NCI-H345 (cell line): ENCODE measurements around the gene CYTH4.

ENCODE experiments used
- DNase-seq: peaks from one replicate; lab custom pipeline; 2025; lab: John Stamatoyannopoulos, UW

Gene CYTH4

DNA sequence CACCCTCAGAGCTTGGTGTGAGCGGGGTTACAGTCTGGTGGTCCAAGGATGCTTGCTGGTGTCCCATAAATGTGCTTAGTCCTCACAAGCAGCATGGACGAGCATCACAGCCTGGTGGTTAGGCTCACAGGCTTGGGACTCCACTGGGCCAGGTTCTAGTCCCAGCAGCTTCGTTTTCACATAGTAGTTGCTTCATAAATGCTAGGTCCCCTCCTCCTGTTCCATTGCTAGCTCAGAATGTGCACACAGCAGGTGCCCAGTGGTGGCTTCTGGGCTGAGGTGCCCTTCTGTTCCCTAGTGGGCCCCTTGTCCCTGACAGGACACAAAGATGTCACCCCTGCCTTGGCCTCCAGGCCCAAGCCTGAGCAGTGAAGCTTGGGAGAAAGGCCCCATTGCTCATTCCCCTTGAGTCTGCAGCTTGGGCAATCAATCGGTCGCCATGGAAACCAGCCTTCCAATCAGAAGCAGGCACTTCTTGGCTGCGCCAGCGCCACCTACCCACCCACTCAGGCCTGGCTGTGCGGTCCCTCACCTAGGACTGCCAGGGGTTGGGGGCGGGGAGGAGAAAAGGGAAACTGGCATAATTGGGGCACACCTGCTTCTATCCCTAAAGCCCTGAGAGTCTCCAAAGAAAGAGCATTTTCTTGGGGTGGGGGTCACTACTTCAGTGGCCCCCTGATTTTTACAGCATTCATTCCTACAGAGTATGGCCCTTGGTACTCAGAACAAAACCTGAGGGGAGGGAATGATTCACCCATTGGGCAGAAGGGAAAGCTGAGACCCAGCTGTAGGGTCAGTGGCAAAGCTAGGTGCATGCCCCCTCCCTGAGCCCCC, 48.1 kb downstream of the CYTH4 start:
- DNase-seq = peak; percentile 10

DNA sequence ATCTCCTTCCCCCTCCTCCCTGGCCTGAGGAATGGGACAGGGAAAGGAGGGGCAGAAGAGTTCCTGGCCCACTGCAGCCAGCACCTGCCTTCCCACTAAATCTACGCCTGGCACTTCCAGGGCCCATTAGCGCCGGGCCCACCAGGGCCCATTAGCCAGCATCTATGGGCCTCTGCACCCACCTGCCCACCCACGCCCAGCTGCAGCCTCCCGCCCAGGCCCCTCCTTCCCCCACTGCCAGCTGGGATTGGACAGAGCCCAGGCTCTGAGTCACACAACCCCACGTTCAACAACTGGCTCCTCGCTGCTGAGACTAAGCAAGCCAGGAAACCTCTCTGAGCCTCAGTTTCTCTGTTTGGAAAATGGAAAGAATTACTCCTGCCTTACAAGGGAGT, 48.7 kb downstream of the CYTH4 start:
- no peak for DNase-seq

DNA sequence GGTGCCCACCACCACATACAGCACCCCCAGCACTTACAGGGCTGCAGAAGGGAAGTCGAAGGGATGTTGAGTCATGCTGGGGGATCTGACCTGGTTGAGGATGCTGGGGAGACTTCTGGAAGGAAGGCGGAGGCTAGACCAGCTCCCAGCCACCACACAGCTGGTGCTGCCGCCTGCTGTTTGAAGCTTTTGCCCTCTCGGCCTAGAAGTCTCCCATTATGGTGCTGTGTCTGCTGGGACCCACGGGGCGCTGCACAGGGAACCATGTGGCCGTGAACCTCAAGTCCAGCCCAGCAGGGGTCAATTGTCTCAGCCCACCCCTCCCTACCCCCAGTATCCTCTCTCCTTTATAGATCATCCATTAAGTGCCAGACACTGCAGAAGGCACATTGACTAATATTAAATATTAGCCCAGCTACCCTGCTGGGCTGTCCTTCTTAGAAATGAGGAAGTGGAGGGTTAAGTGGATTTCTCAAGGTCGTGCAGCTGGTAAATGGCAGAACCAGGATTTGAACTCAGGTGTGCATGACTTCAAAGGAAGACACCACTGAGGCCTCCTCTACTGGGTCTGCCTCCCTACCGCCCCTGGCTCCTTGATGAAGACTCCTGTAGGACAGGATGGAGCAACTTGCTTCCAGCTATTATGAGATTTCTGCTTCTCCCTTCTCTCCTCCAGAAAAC, 49.7 kb downstream of the CYTH4 start:
- no peak for DNase-seq

DNA sequence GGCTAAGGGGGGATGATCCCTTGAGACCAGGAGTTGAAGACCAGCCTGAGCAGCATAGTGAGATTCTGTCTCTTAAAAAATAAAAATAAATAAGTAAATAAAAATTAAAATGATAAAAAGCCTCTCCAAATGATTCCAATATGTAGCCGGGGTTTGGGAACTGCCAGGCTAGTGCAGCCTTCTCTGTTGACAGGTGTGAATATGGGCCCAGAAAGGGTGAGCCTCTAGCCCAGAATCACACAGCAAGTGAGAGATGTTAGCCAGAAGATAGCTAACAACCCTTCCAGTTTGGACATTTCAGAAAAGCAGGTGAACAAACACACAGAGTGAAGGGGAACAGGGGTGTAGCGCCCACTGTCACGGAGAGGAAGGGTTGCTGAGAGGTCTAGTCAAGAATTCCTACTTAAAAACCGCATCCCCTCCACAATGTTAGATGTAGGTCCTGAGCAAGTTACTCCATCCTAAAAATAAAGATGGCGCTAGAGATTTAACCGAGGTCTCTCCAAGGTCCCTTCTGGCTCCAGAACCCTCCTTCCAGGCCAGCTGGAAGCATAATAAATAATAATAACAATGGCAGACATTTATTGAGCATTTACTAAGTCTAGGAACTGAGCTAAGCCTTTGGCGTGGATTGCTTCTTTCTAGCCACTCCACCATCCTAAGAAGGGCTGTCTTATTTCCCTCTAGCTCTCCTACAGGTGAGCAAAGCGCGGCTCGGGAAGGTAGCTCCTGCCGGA, 51.6 kb downstream of the CYTH4 start:
- no peak for DNase-seq

DNA sequence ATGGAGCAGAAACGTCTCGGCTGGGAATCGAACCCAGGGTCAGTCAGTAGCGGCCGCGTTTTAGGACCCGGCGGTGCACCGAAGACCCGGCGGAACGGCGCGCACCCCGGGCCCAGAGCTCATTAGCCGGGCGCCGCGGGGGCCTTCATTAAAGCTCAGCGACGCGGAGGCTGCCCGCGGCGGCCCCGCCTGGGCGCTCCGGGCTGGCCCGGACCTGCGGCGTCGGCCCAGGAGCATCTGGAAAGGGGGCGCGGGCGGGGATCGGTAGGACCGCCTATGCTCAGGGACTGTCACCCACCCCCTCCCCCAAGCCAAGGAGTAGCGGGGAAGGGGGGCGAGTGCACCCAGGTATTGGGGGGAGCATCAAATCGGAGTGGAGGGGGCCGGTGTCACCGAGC, 52.2 kb downstream of the CYTH4 start:
- DNase-seq = peak; percentile 8

DNA sequence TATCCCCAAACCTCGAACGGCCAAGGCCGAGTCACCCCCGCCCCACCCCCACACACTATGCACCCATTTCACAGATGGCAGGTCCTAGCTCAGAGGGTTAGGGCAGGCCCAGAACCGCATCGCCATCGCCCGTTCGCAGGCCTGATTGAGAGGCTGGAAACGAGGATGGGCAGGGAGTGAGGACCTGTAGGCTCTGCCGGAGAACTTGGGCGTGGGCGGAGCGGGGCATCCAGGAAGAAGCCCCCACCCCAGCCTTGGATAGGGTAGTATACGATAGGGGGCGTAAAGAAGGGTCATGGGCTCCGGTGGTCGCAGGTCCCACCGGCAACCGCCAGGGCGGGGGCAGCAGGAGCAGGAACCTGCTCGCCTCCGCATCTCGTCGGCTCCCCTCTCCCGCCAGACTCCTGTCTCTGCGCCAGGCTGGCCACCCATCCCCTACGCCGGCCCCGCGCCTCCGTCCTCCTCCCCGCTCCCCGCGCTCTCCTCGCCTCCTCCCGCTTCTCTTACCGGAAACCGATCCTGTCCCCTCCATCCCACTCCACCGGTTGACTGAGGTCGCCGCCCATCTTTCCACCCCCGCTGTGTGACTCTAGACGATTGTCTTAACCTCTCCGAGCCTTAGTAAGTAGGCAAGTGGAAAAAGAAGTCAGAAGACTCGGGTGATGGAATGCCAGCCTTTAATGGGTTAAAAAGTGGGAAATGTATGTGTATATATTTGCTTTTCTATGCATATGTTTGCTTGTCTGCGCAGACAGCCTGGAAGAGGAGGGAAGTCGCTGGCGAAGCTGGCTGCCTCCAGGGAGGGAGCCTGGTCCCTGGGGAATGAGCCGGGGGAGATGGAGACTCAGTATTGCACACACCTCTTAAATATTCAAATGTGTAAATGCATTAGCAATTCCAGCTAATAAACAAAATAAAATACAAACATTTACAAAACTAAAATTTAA, 52.8 kb downstream of the CYTH4 start:
- peak; percentile 54 for DNase-seq

DNA sequence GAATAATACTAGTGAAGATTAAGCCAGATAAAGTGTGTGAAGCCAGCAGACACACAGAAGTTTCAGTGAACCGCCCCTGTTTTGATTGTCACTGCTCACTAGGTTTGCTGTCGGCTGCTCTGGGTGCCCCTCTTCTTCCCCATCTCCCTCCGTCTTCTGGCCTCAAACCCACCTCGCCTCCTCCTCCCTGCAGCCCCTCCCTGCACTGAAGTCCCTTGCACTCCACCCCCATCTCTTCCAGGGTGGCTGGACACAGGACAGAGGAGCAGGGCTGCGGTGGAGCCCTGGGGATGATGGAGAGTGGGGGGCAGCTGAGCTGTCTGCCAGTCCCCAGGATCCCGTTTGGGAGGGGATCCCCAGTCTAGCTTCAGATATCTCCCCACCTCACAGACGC, 53.5 kb downstream of the CYTH4 start:
- DNase-seq = no peak

DNA sequence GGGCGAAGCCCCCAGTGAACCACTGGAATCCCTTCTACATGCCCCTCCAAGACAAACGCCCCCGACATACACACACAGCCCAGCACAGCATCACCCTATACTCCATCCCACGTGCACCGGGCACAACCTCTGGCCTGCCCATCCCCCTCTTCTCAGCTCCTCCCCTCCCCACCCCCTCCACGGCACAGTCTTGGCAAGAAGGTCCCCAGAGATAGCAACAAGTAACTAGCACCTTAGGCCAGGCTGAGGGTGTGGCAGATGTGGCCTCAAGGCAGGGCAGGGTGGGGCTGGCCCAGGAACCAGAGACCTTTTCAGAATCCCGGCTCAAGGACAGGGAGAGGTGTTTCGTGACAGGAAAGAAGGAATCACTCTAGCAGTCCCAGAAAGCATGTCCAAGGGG, 54.3 kb downstream of the CYTH4 start:
- no peak for DNase-seq

DNA sequence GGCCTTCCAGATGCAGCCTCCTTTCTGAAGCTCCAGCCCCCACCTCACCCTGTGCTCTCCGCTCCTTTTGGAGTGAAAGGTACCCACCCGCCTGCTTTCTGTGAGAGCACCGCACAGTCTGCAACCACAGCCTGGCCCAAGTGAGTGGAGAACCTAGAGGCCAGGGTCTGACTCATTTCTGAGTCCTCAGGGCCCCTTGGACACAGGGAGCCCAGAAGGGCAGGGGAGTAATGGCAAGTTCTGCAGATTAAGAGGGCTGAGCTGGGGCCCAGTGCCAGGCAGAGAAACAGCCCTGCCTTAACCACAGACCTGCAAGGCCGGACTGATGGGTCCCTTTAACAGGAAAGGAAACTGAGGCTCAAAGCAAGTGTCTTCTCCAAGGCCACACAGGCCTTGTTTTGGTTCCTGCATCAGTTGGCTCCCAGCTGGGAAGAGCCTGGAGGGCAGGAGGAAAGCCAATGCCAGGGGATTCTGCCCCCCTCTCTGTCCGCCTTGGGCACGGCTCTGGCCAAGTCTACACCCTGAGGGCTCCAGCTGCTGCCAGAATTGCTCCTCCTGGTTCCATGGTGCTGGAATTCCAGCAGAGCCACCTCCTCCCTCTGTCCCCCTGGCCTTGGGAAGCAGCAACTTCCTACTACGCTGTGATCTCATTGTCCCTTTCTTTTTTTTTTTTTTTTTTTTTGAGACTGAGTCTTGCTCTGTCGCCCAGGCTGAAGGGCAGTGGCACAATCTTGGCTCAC, 55.1 kb downstream of the CYTH4 start:
- no peak for DNase-seq

DNA sequence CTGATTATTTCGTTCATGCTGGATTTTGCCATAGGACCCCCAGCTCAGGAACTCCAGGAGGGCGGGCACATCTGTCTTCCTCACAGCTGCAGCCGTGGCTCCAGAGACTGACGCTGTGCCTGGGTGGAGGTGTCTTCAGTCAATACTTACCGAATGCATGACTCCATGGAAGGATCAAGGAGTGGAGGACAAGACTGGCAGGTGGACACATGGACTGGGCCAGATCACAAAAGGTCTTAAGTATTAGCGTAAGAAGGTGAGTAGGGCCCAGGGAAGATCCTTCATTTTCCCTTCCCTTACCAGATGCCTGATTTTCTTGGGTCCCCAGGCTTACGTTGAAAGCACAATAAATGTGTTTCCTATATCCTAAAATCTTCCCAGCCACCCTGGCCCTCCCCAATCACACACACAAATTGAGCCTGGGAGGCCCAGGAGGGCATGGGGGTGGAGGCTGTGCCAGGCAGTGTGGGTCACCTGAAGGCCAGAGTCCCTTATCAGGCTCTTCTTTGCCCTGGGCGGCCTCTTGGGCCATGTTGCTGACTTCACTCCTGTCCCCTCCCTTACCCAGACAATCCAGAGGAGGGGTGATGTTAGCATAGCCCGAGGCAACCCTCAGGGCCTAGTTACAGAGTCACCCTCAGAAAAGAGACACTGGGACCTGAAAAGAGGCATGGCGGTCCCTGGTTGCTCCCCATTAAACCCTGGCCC, 56.4 kb downstream of the CYTH4 start:
- no peak for DNase-seq

DNA sequence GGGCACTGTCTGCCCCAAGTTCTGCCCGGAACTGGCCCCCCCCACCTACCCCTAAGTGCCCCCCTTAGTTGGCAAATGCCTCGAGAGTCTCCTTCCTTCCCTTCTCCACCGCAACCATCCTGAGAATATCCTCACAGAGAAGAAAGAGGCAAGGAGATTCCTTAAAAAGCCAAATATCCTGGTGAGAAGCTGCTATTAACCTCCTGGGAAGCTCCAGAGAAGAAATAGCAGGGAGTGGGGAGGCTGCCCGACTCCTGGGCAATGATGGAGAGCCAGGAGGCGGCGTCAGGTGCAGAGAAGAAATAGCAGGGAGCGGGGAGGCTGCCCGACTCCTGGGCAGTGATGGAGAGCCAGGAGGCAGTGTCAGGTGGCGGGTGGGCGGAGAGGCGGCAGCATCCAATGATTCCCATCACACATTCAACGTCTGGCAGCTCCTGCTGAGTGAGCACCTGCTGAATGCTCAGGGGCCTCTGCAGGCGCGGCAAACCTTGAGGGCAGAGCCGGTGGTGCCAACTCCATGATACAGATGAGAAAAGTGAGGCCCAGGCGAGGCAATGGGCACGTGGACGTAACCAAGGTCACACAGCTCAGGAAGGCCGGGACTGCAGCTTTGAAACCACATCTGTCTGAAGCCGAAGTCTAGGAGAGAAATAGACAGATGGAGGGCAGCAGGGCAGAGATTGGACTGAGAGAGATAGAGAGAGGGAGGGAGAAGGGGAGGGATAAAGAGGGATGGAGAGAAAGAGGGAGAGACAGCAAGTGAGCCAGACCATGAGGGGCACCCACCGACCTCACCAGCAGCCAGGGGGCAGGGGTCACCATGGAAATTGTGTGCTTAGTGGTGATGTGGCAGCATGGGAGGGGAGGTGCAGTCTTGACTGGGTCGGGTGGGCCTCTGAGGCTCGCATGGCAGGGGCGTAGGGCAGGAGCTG, 58.3 kb downstream of the CYTH4 start:
- peak; percentile 89 for DNase-seq

DNA sequence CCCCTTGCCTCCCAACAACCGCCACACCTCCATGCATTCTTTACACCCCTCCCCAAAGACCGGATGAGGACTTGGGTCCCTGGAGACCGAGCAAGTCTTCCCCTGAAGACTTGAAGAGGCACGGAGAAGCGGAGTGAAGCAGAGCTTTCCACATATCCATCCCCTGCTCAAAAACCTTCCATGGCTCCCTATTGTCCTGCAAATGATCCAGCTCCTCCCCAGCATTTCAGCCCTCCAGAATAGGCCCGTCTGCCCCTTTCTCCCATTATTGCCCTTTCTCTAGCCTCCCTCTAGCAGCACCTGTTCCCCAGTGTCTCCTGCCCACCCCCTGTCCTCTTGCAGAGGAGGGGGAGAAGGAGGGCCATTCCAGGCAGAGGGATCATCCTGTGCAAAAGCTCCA, 59.8 kb downstream of the CYTH4 start:
- DNase-seq = no peak

DNA sequence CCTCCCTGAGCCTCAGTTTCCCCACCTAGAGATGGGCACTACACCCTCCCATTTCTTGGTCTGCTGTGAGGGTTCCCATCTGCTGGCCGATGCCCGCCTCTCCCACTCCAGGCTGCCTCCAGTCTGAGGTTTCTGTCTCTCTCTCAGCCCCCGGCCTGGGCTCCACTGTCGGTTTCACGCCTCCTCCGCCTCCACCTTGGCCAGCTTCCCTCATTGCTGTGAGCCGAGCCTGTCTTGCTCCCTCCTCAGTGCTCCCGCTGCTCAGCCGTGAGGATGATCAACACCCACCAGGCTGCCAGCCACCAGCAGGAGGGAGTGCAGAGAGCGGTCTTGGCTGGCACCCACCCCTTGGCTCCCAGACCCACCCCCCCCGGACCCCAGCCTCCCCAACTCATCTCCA, 61.0 kb downstream of the CYTH4 start:
- DNase-seq = no peak

DNA sequence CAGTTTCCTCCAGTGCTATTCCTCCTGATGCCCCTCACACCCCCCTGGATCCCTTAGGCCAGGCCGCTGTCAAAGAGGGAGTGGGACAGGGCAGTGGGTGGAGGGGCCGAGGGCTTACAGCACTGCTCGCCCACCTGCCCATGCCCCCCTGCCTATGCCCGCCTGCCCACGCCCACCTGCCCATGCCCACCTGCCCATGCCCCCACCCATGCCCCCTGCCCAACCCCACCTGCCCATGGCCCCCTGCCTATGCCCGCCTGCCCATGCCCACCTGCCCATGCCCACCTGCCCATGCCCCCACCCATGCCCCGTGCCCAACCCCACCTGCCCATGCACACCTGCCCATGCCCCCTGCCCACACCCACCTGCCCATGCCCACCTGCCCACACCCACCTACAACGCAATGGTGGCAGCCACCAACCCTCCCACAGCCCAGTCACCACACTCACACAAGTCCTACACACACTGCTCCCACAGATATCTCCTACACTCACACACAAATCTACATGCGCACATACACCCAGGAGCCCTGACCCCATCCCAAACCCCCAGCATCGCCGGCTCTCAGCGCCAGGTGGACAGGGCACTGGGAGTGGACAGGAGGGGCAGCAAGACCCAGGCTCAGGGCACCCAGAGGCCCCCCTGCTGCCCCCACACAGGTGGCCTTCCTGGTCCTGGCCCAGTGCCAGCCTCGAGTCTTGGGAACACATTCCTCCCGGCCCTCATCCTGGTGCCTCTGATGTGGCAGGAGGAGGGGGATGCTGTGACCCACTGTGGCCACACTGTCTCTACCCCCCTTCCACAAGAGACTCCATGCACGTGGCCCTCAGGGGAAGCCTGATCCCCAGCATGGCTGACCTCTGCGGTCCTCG, 61.8 kb downstream of the CYTH4 start:
- DNase-seq = peak; percentile 39

DNA sequence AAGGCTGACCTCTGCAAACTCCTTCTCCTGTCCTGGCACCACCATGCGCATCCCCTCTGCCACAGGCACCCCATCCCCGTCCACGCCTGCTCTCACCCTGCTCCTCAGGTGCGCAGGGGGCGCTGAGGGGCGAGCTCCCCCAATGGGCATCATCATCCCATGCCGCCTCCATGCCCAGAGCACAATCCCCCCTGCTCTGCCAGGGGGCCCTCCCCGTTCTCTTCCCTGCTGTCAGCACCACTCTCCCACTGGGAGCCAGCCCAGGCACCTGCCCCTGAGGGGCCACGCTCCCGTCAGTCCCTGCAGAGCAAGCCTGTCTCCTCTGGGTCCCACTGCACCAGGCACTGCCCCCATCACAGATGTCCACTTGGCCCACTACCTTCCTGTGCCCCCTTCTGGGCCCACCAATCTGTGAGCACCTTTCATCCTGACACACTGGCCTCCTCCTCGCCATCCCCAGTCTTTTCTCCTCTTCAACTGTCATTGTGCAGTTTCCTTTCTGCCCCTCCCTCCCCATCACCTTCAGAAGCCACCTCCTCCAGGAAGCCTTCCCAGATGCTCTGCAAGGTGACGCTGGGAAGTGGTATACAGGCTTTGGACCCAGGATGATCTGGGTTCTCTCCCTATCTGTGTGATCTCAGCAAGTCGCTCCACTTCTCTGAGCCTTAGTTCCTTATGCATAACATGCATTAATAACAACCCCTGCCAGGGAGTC, 62.6 kb downstream of the CYTH4 start:
- DNase-seq = no peak

DNA sequence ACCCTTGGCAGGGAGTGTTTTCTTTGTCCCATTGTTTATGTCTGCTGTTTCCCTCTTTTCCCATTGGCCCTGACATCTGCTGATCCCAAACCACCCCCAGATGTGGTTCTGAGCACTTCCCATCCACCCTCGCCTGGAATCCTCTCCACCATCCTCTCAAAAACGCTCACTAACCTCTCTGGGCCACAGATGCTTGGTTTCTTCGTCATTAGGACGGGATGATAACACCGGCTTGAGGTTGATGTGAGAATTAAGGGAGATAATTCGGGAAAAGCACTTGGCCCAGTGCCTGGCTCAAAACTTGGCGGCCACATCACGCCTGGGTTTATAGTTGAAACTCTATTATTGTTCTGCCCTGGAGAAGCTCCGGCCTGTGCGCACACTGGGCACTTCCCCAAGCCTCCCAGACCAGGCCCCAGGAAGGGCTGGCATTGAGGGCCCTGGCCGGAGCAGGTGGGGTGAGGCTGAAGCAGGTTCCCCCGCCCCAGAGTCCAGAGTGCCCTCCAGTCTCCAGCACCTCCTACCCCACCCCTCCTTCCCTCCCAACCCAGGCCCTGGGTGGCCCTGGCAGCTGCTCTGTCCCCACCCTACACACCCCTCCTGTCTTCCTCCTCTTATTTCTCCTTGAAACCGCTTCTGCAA, 63.7 kb downstream of the CYTH4 start:
- no peak for DNase-seq

DNA sequence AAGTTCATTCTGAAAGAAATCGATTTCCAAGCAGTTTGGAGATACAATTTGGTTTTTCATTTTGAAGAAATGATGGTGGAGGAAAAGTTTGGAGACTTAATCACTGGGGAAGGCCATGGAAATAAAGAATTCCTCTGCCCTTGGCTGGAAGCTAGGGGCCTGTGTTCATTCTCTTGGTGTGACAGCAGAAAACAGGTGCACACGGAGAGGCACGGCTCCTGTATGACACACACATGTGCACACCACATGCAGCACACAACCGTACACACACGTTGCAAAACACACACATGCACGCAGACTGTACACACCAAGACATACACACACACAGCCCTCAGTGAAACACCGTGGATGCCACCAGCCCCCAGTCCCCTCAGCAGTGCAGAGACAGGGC, 64.2 kb downstream of the CYTH4 start:
- DNase-seq = no peak
